Esophagus squamous epithelium (tissue), 4 donors: ENCODE measurements around the gene GJC3.
"Not testable (repeated sequence)": the region's sequence is repeated elsewhere in the genome, so short reads cannot be mapped to it uniquely, and the experiment has no call there.

Experiments
- CTCF ChIP-seq, 6 experiments: fragments of 450-650 bp in 4 of 6; fragments of 200-600 bp in 2 of 6; sonication (generic) in 2 of 6; IDR thresholded peaks; one replicate each; pipeline ENCODE4 v1.5.1; 2016 to 2019; ENCODE audit warnings: antibody characterized with exemption in 6 of 6, mild to moderate bottlenecking in 4 of 6, moderate library complexity in 4 of 6
- POLR2A ChIP-seq, 4 donors: fragments of 450-650 bp; IDR thresholded peaks; one replicate each; pipeline ENCODE4 v1.6.1; 2017; ENCODE audit warnings: antibody characterized with exemption in 4 of 4, mild to moderate bottlenecking in 4 of 4, moderate library complexity in 3 of 4

GRCh38 chr7:99973817-99974216, 44.4 kb upstream of the GJC3 start:
- TF ChIP-seq CTCF, POLR2A (IDR thresholded peaks at IDR 0.05): not testable (repeated sequence)
